IPS-NIHi7 (cell line): ENCODE results near the gene CSNK2A1.

ENCODE experiments used
- DNase-seq: peaks from one replicate; pipeline ENCODE4 v3.0.0; 2012; ENCODE audit warnings: mixed read lengths; ENCODE audit errors: extremely low spot score

CSNK2A1 gene

GRCh38 chr20:564192-564591, 20.6 kb upstream of the CSNK2A1 start:
- DNase-seq, result no peak

- DNase-seq, result no peak
These were observed 19.6 kb upstream of the CSNK2A1 start for GRCh38 chr20:563187-563586.

GRCh38 chr20:562232-562897, 18.8 kb upstream of the CSNK2A1 start:
- DNase-seq, result no peak

- DNase-seq, result peak; percentile 85
These were observed 18.0 kb upstream of the CSNK2A1 start for GRCh38 chr20:561437-562231.

DNA sequence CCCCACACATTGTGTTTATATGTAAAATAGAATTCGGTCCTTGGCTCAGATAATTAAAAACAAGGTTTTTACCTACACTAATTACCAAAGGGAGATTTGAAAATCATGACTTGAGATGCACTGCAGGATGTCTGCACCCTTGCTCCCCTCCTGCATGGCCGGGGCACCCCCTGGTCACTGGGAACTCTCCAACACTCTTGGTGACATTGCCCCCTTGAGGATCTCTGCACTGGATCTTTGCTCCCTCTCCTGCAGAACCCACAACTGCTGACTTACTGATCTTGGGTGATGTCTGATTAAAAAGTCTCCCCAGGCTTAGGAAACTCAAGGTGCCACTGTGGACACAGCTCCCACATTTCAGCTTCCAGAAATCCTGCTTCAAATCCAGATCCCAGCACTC, 17.1 kb upstream of the CSNK2A1 start:
- DNase-seq, result no peak

GRCh38 chr20:558117-558516, 14.5 kb upstream of the CSNK2A1 start:
- no peak for DNase-seq

DNA sequence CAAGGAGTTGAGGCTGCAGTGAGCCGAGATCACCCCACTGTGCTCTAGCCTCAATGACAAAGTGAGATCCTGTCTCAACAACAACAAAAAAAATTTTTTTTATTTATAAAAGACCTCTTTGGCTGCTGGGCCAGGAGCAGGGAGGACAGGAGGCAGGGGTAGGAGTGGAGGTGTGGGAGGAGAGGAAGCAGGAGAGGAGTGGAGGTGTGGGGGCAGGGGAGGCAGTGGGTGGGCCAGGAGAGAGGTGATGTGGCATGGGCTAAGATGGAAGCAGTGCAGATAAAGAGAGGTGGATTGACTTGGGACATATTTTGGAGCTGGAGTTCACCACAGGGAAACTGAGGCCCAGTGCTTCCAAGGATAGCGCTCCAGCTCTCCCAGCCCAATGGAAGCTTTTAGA, 13.4 kb upstream of the CSNK2A1 start:
- no peak for DNase-seq

DNA sequence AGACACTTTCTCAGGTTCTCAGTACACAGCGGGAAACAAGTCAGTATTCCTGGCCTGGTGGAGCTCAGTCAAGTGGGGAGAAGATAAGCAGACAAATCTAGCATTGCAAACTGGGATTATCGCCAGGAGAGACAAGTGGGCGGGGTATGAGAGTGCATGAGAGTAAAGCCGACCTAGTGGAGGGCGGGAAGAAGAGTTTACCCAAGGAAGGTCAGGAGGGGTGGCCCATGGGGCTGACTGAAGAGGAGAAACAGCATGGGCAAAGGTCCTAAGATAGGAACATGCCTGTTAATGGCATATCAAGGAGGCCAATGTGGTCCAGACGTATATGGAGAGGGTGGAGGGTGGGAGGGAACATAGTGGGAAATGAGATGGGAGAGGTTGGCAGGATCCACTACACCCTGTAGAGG, 12.4 kb upstream of the CSNK2A1 start:
- DNase-seq, result no peak

DNA sequence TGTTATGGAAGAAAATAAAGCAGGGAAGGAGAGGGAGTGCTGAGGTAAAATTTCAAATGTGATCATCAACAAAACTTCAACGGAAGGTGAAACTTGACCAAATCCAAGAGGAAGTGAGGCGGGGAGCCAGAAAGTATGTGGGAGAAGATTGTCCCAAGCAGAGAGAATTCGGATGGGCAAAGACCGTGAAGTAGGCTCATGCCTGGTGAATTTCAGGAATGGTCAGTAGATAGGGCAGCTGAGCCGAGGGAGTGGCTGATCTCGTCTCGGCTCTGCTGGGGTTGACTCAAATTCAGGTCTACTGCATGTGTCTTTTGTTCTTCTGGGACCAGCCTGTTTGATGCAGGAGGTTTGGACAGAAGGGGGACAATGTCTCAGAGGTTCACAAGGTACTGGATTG, 7.0 kb upstream of the CSNK2A1 start:
- no peak for DNase-seq

DNA sequence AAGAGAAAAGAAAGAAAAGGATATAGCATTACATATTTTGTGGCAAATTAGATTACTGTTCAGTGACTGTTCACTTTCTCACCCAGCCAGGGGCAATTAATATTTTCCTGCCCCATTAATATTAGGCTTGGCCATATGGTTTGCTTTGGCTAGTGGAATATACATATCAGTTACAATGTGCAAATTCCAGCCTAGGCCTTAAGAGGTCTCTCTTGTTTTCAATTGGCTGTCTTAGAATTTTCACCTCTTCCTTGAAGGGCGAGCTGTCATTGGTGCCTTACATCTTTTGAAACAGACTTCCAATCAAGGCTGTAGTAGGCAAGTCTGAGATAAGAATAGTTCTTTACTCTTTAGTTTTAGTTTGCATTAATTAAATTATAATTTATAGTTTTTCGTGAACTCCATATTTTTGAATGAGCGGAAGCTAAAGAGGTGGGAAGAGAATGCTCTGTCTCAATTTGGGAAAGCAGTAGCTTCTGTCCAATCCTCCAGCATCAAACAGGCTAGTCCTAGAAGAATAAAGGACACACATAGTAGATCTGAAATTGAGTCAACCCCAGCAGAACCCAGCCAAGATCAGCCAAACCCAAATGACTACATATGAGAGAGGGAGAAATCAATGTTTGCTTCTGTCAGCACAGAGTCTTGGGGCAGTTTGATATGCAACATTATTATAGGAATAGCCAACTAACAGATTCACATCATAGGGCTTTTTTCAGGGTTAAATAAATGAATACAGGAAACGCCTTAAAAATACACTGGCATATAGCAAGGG, 6.3 kb upstream of the CSNK2A1 start:
- no peak for DNase-seq

GRCh38 chr20:548906-549305, 5.3 kb upstream of the CSNK2A1 start:
- DNase-seq, result no peak

GRCh38 chr20:547394-547793, 3.8 kb upstream of the CSNK2A1 start:
- no peak for DNase-seq

GRCh38 chr20:546353-546752, 2.8 kb upstream of the CSNK2A1 start:
- no peak for DNase-seq

GRCh38 chr20:544153-544725, 649 bp upstream of the CSNK2A1 start:
- no peak for DNase-seq

DNA sequence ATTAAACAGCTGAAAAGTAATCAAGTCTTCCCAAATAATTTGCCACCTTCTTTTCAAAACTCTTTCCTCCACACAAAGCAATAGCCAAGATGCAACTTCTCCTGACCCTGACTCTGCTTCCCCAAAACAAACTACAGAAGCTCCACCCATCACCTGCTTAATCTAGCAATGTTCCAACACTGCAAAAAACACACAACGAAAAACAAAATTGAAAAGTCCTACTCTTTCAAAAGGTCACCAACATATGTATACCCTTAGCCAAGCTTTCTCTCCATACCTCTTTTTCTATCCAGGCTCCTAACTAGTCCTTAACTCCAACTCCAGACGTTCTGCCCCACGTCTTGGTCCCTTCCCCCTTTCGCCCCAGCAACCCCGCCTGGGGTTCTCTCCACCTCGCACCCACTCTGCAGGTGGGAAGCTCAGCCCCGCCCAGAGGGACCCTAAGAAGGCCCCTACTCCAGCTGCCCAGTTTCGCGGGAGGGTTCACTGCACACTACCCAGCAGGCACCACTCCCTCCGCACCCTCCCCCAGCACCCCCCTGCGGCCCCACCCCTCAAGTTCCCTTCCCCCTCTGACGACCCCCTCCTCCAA, 717 bp downstream of the CSNK2A1 start:
- DNase-seq, result peak; percentile 48

- no peak for DNase-seq
These were observed 3.0 kb downstream of the CSNK2A1 start for GRCh38 chr20:540391-541201.

- no peak for DNase-seq
These were observed 3.7 kb downstream of the CSNK2A1 start for GRCh38 chr20:539848-540247.

- DNase-seq, result no peak
These were observed 4.4 kb downstream of the CSNK2A1 start for GRCh38 chr20:539191-539590.

GRCh38 chr20:537983-538382, 5.6 kb downstream of the CSNK2A1 start:
- no peak for DNase-seq

DNA sequence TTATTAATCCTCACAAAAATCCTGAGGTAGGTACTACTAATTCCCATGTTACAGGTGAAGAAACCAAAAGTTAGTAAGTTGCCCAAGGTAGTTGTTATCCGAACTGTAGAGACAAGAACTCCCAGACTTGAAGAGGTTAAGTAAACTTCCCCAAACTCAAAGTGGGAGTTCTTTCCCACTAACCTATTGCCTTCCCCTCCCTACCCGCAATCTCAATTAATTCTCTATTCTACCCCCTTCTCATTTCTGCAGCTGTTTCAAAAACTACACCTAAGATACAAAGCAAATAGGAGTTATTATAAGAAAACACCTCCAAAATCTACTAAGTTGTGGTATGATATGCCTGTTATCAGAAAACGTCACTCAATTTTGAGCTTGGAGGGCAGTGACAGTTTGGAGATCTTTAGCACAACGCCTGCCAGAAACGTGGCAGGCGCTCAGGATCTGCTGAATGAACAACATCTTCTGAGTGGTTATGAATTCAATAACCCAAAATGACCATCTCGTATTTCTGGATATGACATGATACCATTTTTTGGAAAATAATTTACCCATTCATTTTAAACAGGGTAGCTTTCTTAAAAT, 7.1 kb downstream of the CSNK2A1 start:
- DNase-seq, result no peak

GRCh38 chr20:535958-536357, 7.6 kb downstream of the CSNK2A1 start:
- DNase-seq, result no peak
